Tibial nerve (tissue), 3 donors: ENCODE measurements around the gene NACA.

ENCODE experiments used
- POLR2A ChIP-seq, 2 donors: fragments of 450-650 bp; IDR thresholded peaks; one replicate each; pipeline ENCODE4 v1.6.1; 2017; ENCODE audit warnings: antibody characterized with exemption in 2 of 2, mild to moderate bottlenecking in 2 of 2, moderate library complexity in 2 of 2
- TF ChIP-seq, protein P1 (sequence below), 5 experiments: fragments of 200-600 bp in 3 of 5; fragments of 450-650 bp in 2 of 5; sonication (generic) in 3 of 5; IDR thresholded peaks; one replicate each; pipeline ENCODE4 v1.5.1; 2016 to 2019; ENCODE audit warnings: antibody characterized with exemption in 5 of 5, mild to moderate bottlenecking in 3 of 5, moderate library complexity in 2 of 5

DNA sequence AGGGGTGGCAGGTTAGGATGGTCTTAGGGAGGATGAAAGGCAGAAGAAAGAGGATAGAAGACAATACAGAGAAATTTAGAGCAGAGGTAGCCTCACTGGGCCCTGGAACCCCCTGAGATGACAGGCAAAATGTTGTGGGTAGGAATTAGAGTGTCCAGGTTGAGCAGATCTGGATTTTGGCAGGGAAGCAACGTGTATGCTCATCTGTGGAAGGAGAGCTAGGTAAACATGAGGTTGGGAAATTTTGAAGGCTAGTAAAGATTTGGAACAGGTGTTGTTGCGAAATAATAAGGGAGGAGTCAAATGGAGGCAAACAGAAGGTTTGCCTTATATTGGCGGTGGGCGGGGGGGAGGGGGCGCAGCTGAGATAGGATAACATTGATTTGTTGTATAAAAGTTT, 43.3 kb upstream of the NACA start:
- TF ChIP-seq, protein P1, sequence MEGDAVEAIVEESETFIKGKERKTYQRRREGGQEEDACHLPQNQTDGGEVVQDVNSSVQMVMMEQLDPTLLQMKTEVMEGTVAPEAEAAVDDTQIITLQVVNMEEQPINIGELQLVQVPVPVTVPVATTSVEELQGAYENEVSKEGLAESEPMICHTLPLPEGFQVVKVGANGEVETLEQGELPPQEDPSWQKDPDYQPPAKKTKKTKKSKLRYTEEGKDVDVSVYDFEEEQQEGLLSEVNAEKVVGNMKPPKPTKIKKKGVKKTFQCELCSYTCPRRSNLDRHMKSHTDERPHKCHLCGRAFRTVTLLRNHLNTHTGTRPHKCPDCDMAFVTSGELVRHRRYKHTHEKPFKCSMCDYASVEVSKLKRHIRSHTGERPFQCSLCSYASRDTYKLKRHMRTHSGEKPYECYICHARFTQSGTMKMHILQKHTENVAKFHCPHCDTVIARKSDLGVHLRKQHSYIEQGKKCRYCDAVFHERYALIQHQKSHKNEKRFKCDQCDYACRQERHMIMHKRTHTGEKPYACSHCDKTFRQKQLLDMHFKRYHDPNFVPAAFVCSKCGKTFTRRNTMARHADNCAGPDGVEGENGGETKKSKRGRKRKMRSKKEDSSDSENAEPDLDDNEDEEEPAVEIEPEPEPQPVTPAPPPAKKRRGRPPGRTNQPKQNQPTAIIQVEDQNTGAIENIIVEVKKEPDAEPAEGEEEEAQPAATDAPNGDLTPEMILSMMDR (IDR thresholded peaks at IDR 0.05), result no peak
- no peak for TF ChIP-seq POLR2A (IDR thresholded peaks at IDR 0.05)
